Bronchial epithelial cell (primary cell): ENCODE data around the gene ZNF552. TPM values are rescaled to one million over a fixed set of nuclear protein-coding genes. Genes with fewer than 3 reads are reported as not detected.

ENCODE experiments used
- DNase-seq: peaks from one replicate; pipeline ENCODE4 v3.0.0-alpha.2; 2010; ENCODE audit warnings: low read depth
- FAIRE-seq: peaks from 2 replicates; lab custom pipeline; 2011; peaks lifted over from hg19 to GRCh38; lab: Jason Lieb, UNC
- H3K27me3 ChIP-seq: 2 replicates; pipeline ENCODE4 v1.5.1; 2011; ENCODE audit warnings: low read length; ENCODE audit not compliant: control insufficient read depth, insufficient read depth
- H3K36me3 ChIP-seq: 2 replicates; pipeline ENCODE4 v1.5.1; 2011; ENCODE audit warnings: low read length; ENCODE audit not compliant: control insufficient read depth, insufficient read depth
- H3K4me3 ChIP-seq: 2 replicates; pipeline ENCODE4 v1.5.1; 2011; ENCODE audit warnings: mild to moderate bottlenecking, low read depth, low read length, control low read depth
- total RNA-seq: library from RNA; depleted of rRNA; stranded (reverse); fragments of >200 nt; gene quantifications from 2 replicates; pipeline ENCODE4 v1.2.1, GENCODE V29; 2014
- TF ChIP-seq, protein P1 (sequence below): IDR thresholded peaks from 2 replicates; pipeline ENCODE4 v1.5.1; 2011; ENCODE audit warnings: mild to moderate bottlenecking, moderate library complexity, low read length, control low read depth, inconsistent platforms; ENCODE audit not compliant: insufficient read depth, severe bottlenecking

Gene ZNF552
- total RNA-seq, 1 donor from 2014 or later: 8.2 TPM

DNA sequence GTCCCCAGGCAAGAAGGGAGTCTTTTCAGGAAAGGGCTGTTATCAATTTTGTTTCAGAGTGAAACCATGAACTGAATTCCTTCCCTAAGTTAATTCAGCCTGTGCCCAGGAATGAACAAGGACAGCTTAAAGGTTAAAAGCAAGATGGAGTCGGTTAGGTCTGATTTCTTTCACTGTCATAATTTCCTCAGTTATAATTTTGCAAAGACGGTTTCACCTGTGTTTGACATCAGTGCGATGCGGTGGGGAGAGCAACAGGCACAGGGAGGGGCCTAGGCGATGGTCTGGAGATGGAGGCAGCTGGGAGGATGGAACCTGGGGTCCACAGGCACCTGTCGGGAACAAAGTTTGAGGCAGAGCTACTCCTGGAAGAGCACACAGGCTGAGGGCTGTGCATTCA is 5.9 kb upstream of the ZNF552 start:
- H3K4me3 ChIP-seq: peak overlapping the region; percentile 80
- H3K27me3 ChIP-seq: no peaks in the 10 kb centered on the region
- no peaks in the 10 kb centered on the region for H3K36me3 ChIP-seq
- DNase-seq (no peak), FAIRE-seq (no peak)
- TF ChIP-seq, protein P1, sequence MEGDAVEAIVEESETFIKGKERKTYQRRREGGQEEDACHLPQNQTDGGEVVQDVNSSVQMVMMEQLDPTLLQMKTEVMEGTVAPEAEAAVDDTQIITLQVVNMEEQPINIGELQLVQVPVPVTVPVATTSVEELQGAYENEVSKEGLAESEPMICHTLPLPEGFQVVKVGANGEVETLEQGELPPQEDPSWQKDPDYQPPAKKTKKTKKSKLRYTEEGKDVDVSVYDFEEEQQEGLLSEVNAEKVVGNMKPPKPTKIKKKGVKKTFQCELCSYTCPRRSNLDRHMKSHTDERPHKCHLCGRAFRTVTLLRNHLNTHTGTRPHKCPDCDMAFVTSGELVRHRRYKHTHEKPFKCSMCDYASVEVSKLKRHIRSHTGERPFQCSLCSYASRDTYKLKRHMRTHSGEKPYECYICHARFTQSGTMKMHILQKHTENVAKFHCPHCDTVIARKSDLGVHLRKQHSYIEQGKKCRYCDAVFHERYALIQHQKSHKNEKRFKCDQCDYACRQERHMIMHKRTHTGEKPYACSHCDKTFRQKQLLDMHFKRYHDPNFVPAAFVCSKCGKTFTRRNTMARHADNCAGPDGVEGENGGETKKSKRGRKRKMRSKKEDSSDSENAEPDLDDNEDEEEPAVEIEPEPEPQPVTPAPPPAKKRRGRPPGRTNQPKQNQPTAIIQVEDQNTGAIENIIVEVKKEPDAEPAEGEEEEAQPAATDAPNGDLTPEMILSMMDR: no peak

- Histone ChIP-seq H3K27me3 (no peaks in the 10 kb centered on the region), H3K36me3 (no peaks in the 10 kb centered on the region), H3K4me3 (peak overlapping the region; percentile 80)
- TF ChIP-seq, protein P1: peak; percentile 19
- no peak for FAIRE-seq
- peak; percentile 96 for DNase-seq
These were observed 4.9 kb upstream of the ZNF552 start for GRCh38 chr19:57819475-57820148.

- Histone ChIP-seq H3K36me3 (no peaks in the 10 kb centered on the region), H3K27me3 (no peaks in the 10 kb centered on the region), H3K4me3 (no peak overlapping the region)
- TF ChIP-seq, protein P1: no peak
- no peak for FAIRE-seq
- no peak for DNase-seq
These were observed 3.7 kb upstream of the ZNF552 start for GRCh38 chr19:57818378-57818777.

- Histone ChIP-seq H3K4me3 (no peak overlapping the region), H3K36me3 (no peaks in the 10 kb centered on the region), H3K27me3 (no peaks in the 10 kb centered on the region)
- DNase-seq: no peak
- TF ChIP-seq, protein P1: no peak
- no peak for FAIRE-seq
These were observed 3.3 kb upstream of the ZNF552 start for GRCh38 chr19:57817976-57818375.

DNA sequence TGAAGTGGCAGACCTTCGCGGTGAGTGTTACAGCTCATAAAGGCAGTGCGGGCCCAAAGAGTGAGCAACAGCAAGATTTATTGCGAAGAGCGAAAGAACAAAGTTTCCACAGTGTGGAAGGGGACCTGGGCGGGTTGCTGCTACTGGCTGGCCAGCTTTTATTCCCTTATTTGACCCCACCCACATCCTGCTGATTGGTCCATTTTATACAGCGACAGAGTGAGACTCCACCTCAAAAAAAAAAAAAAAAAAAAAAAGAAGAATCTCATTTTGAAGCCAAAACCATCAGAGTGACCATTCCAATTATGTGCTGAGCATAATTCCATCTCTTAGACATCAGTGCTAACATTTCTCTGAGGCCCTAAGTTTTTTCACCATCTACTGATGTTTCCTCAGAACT is 1.9 kb upstream of the ZNF552 start:
- Histone ChIP-seq H3K27me3 (no peaks in the 10 kb centered on the region), H3K36me3 (no peaks in the 10 kb centered on the region), H3K4me3 (no peak overlapping the region)
- TF ChIP-seq, protein P1: no peak
- FAIRE-seq: no peak
- DNase-seq: no peak
